ENCODE measurements around the gene TBKBP1. TPM values are rescaled to one million over a fixed set of nuclear protein-coding genes. Genes with fewer than 3 reads are reported as not detected.

TBKBP1 gene
- total RNA-seq, 1 experiment from 2014 or later = 33.2 TPM

DNA sequence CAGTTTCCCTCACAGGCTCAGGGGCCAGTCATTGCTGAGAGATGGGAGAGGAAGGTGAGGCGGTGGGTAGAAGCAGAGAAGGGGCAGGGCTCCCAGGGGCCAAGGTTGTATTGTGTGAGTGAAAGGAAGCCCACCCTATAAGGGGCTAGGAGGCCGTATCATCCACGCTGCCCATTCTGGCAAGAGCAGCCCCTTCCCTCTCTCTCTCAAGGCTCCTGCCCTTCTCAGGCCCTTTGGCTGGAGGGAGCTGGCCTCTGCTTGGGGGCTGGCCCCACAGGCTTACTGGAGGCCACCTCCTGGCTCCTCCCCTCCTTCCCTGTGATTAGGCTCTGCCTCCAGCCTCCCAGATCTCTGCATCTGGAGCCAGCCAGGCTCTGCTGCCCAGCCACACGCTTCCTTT, 7.6 kb downstream of the TBKBP1 start:
- no peak overlapping the region for H3K4ac ChIP-seq (ENCODE audit: low read depth, low read length)
- DNase-seq = peak; percentile 68
- H3K4me1 Mint-ChIP-seq = peaks cover 3 to 23% of the 10 kb centered on the region in 2 experiments; a peak in 3 of 4 replicates
- peaks cover 2% of the 10 kb centered on the region; the same call in 1 of the 2 replicates for H3K27me3 Mint-ChIP-seq (ENCODE audit: low read depth)
- H2BK5ac ChIP-seq (ENCODE audit: insufficient read length, low read length) = no peak overlapping the region
- H2AFZ ChIP-seq (ENCODE audit: low read length) = no peak overlapping the region
- no peak overlapping the region for H3K23ac ChIP-seq (ENCODE audit: insufficient read length, low read depth, low read length)
- no peak overlapping the region for H2BK20ac ChIP-seq (ENCODE audit: low read depth, low read length, poor library complexity, severe bottlenecking)
- H3K4me1 ChIP-seq (ENCODE audit: insufficient read depth, low read length) = no peaks in the 10 kb centered on the region
- no peaks in the 10 kb centered on the region for H3K79me1 ChIP-seq (ENCODE audit: insufficient read depth, low read depth, low read length, poor library complexity, severe bottlenecking)
- H2AK5ac ChIP-seq (ENCODE audit: insufficient read length, low read length) = no peak overlapping the region
- no peak overlapping the region for H3K4me3 Mint-ChIP-seq
- no peaks in the 10 kb centered on the region for H3K9me3 ChIP-seq (ENCODE audit: control insufficient read depth, low read depth, low read length)
- H3K27ac ChIP-seq (ENCODE audit: insufficient read length, low read depth, low read length) = no peak overlapping the region
- TF ChIP-seq, protein P1, sequence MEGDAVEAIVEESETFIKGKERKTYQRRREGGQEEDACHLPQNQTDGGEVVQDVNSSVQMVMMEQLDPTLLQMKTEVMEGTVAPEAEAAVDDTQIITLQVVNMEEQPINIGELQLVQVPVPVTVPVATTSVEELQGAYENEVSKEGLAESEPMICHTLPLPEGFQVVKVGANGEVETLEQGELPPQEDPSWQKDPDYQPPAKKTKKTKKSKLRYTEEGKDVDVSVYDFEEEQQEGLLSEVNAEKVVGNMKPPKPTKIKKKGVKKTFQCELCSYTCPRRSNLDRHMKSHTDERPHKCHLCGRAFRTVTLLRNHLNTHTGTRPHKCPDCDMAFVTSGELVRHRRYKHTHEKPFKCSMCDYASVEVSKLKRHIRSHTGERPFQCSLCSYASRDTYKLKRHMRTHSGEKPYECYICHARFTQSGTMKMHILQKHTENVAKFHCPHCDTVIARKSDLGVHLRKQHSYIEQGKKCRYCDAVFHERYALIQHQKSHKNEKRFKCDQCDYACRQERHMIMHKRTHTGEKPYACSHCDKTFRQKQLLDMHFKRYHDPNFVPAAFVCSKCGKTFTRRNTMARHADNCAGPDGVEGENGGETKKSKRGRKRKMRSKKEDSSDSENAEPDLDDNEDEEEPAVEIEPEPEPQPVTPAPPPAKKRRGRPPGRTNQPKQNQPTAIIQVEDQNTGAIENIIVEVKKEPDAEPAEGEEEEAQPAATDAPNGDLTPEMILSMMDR (conservative IDR thresholded peaks at IDR 0.05) = no peak
- H3K27ac Mint-ChIP-seq = peak overlapping the region in 2 of 3 experiments; percentile 0 to 80; a peak in 2 of 7 replicates
- no peak overlapping the region for H2BK15ac ChIP-seq (ENCODE audit: low read depth, low read length)
- H3K23me2 ChIP-seq (ENCODE audit: insufficient read length, low read depth, low read length, poor library complexity, severe bottlenecking) = no peaks in the 10 kb centered on the region
- H3K27me3 ChIP-seq (ENCODE audit: insufficient read depth, low read length) = no peaks in the 10 kb centered on the region
- H4K20me1 ChIP-seq (ENCODE audit: control insufficient read depth, insufficient read depth, insufficient read length) = no peaks in the 10 kb centered on the region
- no peak overlapping the region for H3K18ac ChIP-seq (ENCODE audit: insufficient read length, low read depth, low read length)
- H4K8ac ChIP-seq (replicated peaks; ENCODE audit: insufficient read length, low read depth, low read length) = no peak overlapping the region
- no peak overlapping the region for H3T11ph ChIP-seq (ENCODE audit: low read length)
- no peak overlapping the region for H3K4me2 ChIP-seq (ENCODE audit: insufficient read depth, insufficient read length, low read length)
- no peak overlapping the region for H3K56ac ChIP-seq (ENCODE audit: insufficient read length, low read depth, low read length)
- no peak overlapping the region for H3K14ac ChIP-seq (ENCODE audit: insufficient read depth, low read length)
- no peak overlapping the region for H4K5ac ChIP-seq (ENCODE audit: insufficient read length, low read depth, low read length)
- H3K9me3 Mint-ChIP-seq = no peaks in the 10 kb centered on the region
- H4K91ac ChIP-seq (ENCODE audit: insufficient read length, low read depth, low read length) = no peak overlapping the region
- no CpG with 5 or more reads among the region's 4 CpGs for WGBS (ENCODE audit: extremely low coverage, insufficient read length, low lambda C conversion rate)
- H2BK120ac ChIP-seq (ENCODE audit: low read depth, low read length, poor library complexity, severe bottlenecking) = no peak overlapping the region
- no peak overlapping the region for H3K9ac ChIP-seq (ENCODE audit: extremely low read depth, insufficient read length, low read length)
- peaks cover 2 to 32% (median 13%) of the 10 kb centered on the region in 3 experiments; a peak in 6 of 7 replicates for H3K36me3 Mint-ChIP-seq (ENCODE audit: insufficient read depth in 1 of 3, low read depth in 3 of 3)
- no peak overlapping the region for H2BK12ac ChIP-seq (ENCODE audit: insufficient read length, low read depth, low read length)
- H3K79me2 ChIP-seq (ENCODE audit: insufficient read depth, low read length) = no peaks in the 10 kb centered on the region

Data from H9 (cell line).